ENCODE measurements around the gene CCDC47.
"Not testable (repeated sequence)": the region's sequence is repeated elsewhere in the genome, so short reads cannot be mapped to it uniquely, and the experiment has no call there.

The CCDC47 gene

GRCh38 chr17:63773272-63774140 is at the start of gene CCDC47:
Gene CCDC47, minus strand, starts transcription at chr17:63773597. Its CDS starts 7,422 bp downstream, at chr17:63766175.
- DNase-seq, result peak; percentile 99

- no peak for DNase-seq
These were observed 49.1 kb upstream of the CCDC47 start for GRCh38 chr17:63822537-63822936.

GRCh38 chr17:63821804-63822203 is 48.4 kb upstream of the CCDC47 start:
- no peak for DNase-seq

GRCh38 chr17:63820963-63821561 is 47.7 kb upstream of the CCDC47 start:
- DNase-seq, result no peak

- DNase-seq, result no peak
These were observed 46.5 kb upstream of the CCDC47 start for GRCh38 chr17:63819585-63820537.

GRCh38 chr17:63819131-63819530 is 45.7 kb upstream of the CCDC47 start:
- no peak for DNase-seq

- DNase-seq, result no peak
These were observed 44.5 kb upstream of the CCDC47 start for GRCh38 chr17:63817736-63818385.

GRCh38 chr17:63816669-63817068 is 43.3 kb upstream of the CCDC47 start:
- DNase-seq, result no peak

- no peak for DNase-seq
These were observed 42.7 kb upstream of the CCDC47 start for GRCh38 chr17:63816123-63816522.

GRCh38 chr17:63809970-63810369 is 36.6 kb upstream of the CCDC47 start:
- DNase-seq, result no peak

- no peak for DNase-seq
These were observed 32.2 kb upstream of the CCDC47 start for GRCh38 chr17:63805591-63805990.

- DNase-seq, result no peak
These were observed 30.9 kb upstream of the CCDC47 start for GRCh38 chr17:63804328-63804727.

- no peak for DNase-seq
These were observed 27.4 kb upstream of the CCDC47 start for GRCh38 chr17:63800783-63801182.

GRCh38 chr17:63798572-63799106 is 25.2 kb upstream of the CCDC47 start:
- DNase-seq, result no peak

- not testable (repeated sequence) for DNase-seq
These were observed 23.0 kb upstream of the CCDC47 start for GRCh38 chr17:63796375-63796774.

GRCh38 chr17:63792055-63792729 is 18.8 kb upstream of the CCDC47 start:
- no peak for DNase-seq

- DNase-seq, result no peak
These were observed 16.7 kb upstream of the CCDC47 start for GRCh38 chr17:63790057-63790456.

GRCh38 chr17:63786971-63787711 is 13.7 kb upstream of the CCDC47 start:
- no peak for DNase-seq

GRCh38 chr17:63786117-63786516 is 12.7 kb upstream of the CCDC47 start:
- DNase-seq, result no peak

GRCh38 chr17:63785556-63785955 is 12.2 kb upstream of the CCDC47 start:
- no peak for DNase-seq

GRCh38 chr17:63783522-63783921 is 10.1 kb upstream of the CCDC47 start:
- peak; percentile 22 for DNase-seq
